ENCODE results near the gene LONRF2.

Gene LONRF2

GRCh38 chr2:100274566-100275199 lies 47.6 kb downstream of the LONRF2 start:
- DNase-seq: no peak

- no peak for DNase-seq
These were observed 48.2 kb downstream of the LONRF2 start for GRCh38 chr2:100274076-100274475.

- no peak for DNase-seq
These were observed 48.9 kb downstream of the LONRF2 start for GRCh38 chr2:100273387-100273786.

- DNase-seq: no peak
These were observed 49.4 kb downstream of the LONRF2 start for GRCh38 chr2:100272841-100273329.

- no peak for DNase-seq
These were observed 51.1 kb downstream of the LONRF2 start for GRCh38 chr2:100271210-100271609.

GRCh38 chr2:100270381-100271146 lies 51.7 kb downstream of the LONRF2 start:
- DNase-seq: no peak

GRCh38 chr2:100269889-100270288 lies 52.4 kb downstream of the LONRF2 start:
- no peak for DNase-seq

GRCh38 chr2:100268986-100269385 lies 53.3 kb downstream of the LONRF2 start:
- no peak for DNase-seq

- no peak for DNase-seq
These were observed 54.5 kb downstream of the LONRF2 start for GRCh38 chr2:100267751-100268150.

GRCh38 chr2:100266126-100266525 lies 56.2 kb downstream of the LONRF2 start:
- no peak for DNase-seq

- no peak for DNase-seq
These were observed 57.1 kb downstream of the LONRF2 start for GRCh38 chr2:100265226-100265625.

GRCh38 chr2:100264651-100265050 lies 57.6 kb downstream of the LONRF2 start:
- DNase-seq: no peak

- no peak for DNase-seq
These were observed 58.2 kb downstream of the LONRF2 start for GRCh38 chr2:100264121-100264520.

- DNase-seq: peak; percentile 65
These were observed 59.6 kb downstream of the LONRF2 start for GRCh38 chr2:100262555-100263320.

- DNase-seq: no peak
These were observed 60.3 kb downstream of the LONRF2 start for GRCh38 chr2:100262046-100262445.

GRCh38 chr2:100260712-100261620 lies 61.3 kb downstream of the LONRF2 start:
- peak; percentile 86 for DNase-seq

GRCh38 chr2:100259106-100259505 lies 63.2 kb downstream of the LONRF2 start:
- no peak for DNase-seq

GRCh38 chr2:100257939-100258338 lies 64.4 kb downstream of the LONRF2 start:
- DNase-seq: peak; percentile 26

- no peak for DNase-seq
These were observed 65.5 kb downstream of the LONRF2 start for GRCh38 chr2:100256849-100257248.

- DNase-seq: no peak
These were observed 65.9 kb downstream of the LONRF2 start for GRCh38 chr2:100256416-100256815.

GRCh38 chr2:100254646-100255210 lies 67.6 kb downstream of the LONRF2 start:
- DNase-seq: no peak

- peak; percentile 23 for DNase-seq
These were observed 68.5 kb downstream of the LONRF2 start for GRCh38 chr2:100253786-100254185.
